GM18873 (cell line): Measurements from ENCODE around the gene SLC5A6.
"Not testable (repeated sequence)": the region's sequence is repeated elsewhere in the genome, so short reads cannot be mapped to it uniquely, and the experiment has no call there.

Experiments used
- ATAC-seq: cut with Tn5 transposase; IDR thresholded peaks from one replicate; pipeline ENCODE4 v1.9.1; 2021; ENCODE audit warnings: mild to moderate bottlenecking, moderate library complexity, moderate number of reproducible peaks; ENCODE audit not compliant: unreplicated experiment, low FRiP score

Gene SLC5A6

DNA sequence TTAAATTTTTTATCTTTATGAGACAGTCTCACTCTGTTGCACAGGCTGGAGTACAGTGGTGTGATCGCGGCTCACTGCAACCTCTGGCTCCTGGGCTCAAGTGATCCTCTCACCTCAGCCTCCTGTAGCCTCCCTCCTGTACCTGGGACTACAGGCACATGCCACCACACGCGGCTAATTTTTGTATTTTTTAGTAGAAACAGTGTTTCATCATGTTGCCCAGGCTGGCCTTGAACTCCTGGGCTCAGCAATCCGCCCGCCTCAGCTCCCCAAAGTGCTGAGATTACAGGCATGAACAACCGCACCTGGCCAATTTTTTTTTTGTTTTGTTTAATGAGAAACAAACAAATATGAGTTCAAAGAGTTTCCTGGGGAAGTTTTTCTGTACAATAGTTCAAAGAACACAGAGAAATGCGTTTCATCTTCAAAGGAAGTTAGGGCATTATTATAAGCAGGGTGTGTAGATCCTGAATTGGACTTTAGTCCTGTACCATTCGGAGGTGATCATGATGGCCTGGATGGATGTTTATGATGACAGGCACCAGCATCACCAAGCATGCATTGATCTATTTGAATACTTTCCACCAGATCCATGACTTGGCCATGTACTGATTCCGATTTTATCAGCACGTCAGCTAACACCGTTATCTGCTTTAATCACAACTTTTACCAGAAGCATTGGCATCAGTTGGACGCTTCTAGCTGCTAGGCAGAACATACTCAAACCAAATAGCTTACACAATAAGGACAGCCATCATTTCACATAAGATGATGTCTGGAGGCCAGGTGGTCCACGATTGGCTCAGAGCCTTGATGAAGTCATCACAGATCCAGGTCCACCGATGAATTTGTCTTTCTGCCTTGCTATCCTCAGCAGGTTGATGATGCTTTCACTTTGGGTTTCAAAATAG lies 34.4 kb downstream of the SLC5A6 start:
- ATAC-seq: no peak

DNA sequence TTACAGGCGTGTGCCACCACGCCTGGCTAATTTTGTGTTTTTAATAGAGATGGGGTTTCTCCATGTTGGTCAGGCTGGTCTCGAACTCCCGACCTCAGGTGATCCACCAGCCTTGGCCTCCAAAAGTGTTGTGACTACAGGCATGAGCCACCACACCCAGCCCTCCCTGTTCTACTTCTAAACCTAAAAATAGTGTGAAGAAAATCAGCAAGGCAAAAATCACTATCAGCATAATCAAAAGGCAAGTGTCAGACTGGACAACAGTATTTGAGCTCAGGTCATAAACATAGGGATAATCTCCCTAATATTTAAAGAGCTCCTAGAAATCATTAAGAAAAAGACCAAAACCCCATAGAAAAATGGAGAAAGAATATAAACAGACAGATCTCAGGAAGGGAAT lies 36.3 kb downstream of the SLC5A6 start:
- not testable (repeated sequence) for ATAC-seq

DNA sequence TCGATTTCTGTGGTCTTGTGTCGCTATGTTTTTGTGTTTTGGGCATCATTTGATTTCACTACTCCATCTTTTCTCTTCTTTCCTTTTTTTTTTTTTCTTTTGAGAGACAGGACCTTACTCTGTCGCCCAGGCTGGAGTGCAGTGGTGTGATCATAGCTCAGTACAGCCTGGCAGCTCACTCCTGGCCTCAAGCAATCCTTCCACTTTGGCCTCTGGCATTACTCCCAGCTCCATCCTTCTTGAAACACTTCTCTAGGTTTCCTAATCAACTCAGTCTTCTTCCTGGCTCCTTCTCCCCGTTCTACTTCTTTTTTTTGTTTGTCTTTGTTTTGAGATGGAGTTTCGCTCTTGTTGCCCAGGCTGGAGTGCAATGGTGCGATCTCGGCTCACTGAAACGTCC lies 36.7 kb downstream of the SLC5A6 start:
- ATAC-seq: no peak

DNA sequence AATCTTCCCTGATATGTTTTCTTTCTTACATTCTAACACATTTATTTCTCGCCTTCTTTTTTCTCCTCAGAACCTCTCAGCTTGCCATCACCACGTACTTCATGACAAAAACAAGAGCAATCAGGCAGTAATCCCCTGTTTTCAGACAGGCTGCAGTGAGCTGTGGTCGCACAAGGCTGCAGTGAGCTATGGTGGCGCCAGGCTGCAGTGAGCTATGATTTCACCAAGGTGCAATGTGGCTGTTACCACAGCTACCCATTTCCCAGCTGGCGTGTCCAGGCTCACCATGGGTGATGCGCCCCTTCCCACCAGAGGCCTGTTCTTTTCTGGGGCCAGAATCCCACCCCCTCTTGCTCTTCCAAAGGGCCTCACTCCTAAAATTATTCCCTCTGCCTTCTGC lies 37.4 kb downstream of the SLC5A6 start:
- ATAC-seq: no peak

DNA sequence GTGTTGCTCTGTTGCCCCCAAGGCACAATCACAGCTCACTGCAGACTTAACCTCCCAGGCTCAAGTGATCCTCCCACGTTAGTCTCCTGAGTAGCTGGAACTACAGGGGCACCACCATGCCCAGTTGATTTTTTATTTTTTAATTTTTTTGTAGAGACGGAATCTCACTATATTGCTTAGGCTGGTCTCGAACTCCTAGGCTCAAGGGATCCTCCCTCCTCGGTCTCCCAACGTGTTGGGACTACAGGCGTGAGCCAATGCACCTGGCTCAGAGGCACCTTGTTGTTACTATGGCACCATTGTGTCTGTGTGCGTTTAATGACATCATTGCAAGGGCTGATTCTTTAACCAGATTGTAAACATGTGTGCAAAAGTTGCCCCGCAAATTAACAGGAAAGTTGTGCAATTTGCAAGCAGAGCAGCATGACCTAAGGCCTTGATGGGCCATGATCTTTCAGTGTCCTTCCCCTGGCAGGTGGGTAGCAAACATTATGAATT lies 40.7 kb downstream of the SLC5A6 start:
- no peak for ATAC-seq

DNA sequence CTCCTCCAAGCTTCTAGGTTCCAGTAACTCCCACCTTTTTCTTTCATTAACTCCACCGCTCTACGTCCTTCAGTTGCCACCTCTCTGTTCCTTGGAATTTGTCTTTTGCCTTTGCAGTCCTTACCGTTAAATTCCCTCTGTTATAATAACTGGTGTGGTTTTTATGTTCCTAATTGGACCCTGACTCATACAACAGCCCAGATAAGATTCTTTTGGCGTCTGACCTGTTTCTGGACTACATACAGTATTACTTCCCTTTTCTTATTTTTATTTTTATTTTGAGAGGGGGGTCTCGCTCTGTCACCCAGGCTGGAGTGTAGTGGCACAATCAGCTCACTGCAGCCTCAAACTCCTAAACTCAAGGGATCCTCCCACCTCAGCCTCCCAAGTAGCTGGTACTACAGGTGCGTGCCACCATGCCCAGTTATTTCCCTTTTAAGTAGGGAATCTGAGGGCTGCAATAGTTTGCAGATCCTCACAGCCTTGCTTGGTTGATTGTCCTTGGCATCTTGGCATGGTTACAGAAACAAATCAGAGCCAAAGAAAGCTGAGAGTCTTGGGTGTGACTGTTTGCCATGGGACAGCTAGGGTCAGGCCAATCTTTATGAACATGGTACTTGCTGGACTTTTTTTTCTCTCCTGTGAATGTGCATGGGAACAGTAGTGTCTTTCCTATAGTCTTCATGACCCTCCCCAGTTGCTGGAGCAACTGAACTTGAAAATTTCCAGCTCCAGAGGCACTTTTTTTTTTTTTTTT lies 41.3 kb downstream of the SLC5A6 start:
- no peak for ATAC-seq

DNA sequence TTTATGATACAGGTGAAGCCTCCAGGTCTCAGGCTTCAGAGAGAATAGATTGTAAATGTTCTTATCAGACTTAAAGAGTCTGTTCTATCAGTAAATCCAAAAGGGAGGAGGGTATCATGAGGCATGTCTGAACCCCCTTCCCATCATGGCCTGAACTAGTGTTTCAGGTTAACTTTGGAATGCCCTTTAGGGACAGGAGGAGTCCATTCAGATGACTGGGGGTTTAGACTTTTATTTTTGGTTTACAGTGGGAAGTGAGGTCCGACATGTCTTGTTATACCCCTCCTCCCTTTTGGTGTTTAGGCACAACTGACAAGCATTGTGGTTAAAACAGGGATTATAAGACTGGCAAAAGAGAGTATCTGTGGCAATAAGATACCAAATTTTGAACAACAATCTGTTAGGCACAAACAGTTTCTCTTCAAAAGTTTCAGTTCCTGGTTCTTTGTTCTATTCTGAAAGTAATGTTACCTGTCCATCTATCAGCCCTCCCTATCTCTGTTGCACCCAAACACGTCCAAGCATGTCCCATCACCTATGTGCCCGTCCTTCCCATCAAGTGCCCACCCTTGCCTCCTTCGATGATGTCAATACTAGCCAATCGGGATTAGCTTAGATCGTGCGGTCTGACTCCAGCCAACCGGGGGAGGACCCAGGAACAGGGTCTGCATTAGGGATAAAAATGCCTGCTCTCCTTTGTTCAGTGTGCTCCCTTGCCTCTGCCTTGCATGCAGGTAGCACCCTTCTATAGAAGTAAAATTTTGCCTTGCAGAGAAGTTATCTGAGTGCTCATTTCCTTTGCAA lies 46.9 kb downstream of the SLC5A6 start:
- ATAC-seq: no peak

DNA sequence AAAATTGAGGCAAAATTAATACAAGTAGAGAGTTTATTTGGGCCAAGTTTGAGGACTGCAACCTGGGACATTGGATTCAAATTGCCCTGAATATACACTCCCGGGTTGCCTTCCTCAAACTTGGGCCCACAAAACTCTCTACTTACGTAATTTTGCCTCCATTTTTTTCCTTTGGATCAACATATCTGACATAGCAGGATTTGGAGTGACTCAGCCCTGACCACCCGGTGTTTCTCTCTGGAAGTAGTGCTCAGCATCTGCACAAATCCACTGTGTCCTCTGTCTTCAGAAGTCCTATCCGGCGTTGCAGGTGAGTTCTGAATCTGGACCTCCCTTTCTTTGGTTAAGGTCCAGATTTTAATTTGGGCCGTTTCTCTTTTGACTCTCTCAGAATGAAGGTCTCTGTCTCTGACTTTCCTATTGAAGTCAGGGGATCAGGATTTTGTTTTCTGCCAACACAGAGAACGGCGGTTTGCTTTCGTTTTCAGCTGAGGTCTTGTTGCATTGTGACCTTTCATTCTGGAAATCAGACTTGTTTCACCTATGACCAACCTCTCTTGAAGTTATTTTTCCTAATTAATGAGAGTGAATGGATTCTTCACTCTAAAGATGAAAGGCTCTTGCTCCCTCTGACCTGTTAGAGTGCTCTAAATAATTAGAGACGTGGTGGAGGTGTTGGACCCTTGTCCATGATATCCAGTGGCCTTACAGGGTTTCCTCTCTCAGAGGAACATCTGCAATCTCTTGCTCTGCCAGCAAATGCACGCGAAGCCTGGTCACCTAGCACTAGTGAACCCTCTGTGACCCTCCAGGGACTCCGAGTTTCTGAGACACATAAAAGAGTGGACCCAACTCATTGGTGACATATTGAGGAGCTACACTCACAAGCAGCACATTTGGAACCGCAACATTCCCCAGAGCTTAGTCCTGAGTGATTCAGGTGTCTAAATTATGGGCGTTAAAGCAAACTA lies 49.6 kb downstream of the SLC5A6 start:
- no peak for ATAC-seq

DNA sequence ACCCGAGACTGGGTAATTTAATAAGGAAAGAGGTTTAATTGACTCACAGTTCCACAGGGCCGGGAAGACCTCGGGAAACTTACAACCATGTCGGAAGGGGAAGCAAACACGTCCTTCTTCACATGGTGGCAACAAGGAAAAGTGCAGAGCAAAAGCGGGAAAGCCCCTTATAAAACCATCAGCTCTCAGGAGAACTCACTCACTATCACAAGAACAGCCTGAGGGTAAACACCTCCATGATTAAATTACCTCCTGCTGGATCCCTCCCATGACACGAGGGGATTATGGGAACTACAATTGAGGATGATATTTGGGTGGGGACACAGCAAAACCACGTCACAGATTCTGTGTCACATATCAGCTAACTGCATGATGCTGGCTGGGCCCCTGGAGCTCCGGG lies 51.9 kb downstream of the SLC5A6 start:
- ATAC-seq: no peak

DNA sequence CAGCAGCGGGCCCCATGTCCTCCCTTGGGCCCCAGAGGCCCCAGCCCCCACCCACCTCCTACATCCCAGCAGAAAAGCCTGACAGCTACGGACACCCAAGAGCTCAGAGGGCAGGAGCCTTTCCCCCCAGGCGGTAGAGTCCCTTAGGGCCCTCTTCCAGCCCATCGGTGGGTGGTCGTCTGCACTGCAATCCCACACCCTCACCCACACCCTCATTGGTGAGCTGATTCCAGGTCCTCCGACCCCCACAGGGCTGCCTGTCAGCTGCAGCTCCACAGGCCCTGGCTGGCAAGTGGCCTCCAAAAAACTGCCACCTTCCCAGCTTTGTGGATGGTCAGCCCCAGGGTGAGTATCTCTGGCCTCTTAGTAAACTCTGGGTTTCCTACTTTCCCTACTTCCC lies 52.8 kb downstream of the SLC5A6 start:
- ATAC-seq: no peak

DNA sequence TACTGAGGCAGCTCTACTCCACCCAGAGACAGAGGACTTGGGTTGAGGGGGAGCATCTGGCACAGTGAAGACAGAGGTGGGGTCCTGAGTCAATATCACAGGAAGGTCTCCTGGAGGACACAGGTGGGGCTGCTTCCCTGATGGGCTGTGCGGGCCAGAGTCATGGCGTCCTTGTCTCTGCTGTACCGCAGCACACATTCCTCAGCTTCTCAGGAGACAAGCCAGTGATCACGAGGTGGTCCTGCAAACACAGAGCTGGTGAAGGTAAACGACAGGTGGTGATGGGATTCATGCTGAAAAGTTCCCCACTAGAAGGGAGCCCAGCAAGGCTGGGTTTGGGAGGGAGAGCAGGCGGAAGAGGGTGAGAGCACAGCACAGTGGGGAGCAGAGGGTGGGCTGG lies 53.6 kb downstream of the SLC5A6 start:
- no peak for ATAC-seq

DNA sequence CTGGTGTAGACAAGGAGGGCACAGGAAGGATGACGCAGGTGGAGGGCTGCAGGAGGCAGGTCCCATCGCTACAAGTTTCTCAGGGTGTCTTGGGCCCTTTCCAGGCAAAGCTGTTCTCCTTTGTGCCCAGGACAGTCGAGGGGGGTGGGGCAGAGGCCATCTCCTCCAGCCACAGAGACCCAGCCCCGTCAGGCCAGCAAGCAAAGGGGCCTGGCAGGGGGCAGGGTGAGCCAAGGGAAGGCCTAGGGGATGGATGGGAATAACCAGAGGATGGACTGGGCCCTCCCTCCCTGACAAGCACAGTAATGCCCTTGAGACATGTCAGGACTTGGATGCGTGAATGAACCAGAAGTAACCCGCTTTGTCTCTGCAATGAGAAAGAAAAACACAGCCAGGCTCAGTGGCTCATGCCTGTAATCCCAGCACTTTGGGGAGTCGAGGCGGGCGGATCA lies 57.0 kb downstream of the SLC5A6 start:
- no peak for ATAC-seq

DNA sequence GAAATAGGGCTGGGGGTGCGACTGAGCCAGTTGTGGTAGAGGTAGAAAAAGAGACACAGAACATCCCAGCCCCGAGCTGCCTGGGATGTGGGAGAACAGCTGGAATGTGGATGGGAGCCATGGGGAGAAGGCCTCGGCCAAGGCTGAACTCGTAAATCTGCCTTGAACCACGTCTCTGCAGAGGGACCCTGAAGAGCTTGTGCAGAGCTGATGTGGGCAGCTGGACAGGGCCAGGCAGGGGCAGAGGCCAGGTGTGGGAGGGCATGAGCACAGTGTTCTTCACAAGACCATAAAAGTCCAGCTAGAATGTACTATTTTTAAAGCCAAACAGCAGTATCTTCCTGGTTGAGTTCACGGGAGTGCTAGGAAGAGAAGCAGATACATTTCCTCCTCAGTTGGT lies 57.6 kb downstream of the SLC5A6 start:
- ATAC-seq: no peak

DNA sequence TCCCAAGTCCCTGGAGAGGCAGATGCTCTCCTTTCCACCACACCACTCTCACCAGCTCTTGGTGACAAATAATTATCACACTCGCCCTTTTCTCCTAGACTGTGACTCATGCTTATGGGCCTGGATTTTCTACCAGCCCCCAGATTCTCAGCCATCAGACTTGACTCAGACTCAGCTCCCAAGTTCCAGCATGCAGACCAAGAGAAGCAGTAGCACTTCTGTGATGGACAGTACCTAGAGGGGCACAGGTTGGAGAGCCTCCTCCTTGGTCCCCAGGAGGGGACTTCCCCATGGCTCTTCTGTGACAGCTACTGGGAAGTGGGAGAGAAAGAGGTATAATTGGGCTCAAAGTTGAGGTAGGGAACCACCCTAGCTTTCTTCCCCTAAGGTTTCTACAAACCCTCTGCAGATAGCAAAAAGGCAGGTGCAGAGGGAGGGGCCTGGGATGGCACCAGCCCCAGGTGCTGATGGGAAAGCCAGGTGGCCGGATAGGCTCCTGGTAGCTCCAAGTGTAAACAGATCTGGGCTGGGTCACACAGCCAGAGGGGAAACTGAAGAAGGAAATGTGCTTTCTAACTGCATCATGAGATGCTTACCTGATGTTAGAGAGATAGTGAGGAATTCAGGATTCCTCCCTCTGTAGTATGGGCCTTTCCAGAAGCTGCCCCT lies 59.1 kb downstream of the SLC5A6 start:
- no peak for ATAC-seq

DNA sequence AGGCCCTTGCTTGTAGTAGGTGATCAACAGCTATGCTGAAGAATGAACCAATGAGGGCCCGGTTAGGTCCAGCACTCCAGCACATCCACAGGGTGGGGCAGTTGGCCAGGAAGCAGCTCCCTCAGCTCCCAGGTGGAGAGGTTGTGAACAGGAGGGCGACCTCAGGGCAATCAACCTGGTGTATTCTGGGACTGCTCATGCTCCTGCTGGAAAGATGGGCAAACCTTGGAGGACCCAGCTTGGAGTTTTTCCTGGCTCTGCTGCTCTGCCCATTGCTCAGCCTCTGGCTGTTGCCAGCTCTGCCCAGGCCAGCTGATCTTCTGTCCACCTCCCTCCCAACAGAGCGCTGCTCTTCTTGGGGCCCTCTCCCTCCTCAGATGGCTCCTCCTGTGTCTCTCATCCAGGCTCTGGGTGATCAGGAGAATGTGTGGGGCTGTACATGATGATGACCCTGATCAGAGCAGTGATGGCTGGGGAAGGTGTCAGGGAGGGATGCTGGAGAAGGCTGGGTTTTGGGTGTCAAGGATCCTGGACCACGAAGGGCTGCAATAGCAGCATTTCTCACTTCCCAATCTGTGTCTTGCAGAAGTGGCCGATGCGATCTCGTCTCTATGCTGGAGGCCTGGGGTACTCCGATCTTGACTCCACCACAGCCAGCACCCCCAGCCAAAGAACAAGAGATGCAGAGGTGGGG lies 59.8 kb downstream of the SLC5A6 start:
- ATAC-seq: no peak

DNA sequence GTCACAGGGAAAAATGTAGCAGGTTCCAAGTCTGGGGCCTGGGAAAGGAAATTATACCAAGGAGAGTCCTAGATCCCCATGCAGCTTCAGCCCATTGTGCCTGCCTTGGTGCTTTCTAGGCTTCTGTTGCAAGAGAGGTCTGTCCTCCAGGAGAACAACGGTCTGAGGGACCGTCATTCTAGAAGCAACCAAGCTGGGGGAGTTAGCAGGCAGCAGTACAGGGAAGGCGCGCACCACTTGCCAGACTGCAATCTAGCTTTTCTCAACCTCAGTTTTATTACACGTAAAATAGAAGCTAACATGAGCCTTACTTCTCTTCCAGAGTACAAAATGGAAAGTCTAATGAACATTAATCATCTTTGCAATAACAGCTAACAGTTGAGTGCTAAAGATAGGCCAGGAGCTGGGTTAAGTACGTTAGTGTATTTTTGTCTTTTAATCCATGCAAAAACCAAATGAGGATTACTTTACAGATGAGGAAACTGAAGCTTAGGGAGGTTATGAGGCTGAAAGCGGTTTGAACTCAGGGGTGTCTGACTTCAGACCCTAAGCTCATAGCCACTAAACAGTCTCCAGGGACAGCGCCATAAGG lies 61.3 kb downstream of the SLC5A6 start:
- no peak for ATAC-seq
